ENCODE data around the gene GALNT7.

GALNT7 gene

GRCh38 chr4:173236301-173236700 is 67.7 kb downstream of the GALNT7 start:
- TF ChIP-seq CTCF (IDR thresholded peaks at IDR 0.05; ENCODE audit: low read depth, low read length) = no peak
- DNase-seq (ENCODE audit: low read depth in 2 of 2) = no peak
- H3K4me3 ChIP-seq (replicated peaks in 1 of 2; ENCODE audit: low read depth in 2 of 2, low read length in 2 of 2) = no peak overlapping the region

- peak in 1 of 2 donors; percentile 15 for DNase-seq (ENCODE audit: low read depth in 2 of 2)
- no peak for TF ChIP-seq CTCF (IDR thresholded peaks at IDR 0.05; ENCODE audit: low read depth, low read length)
- H3K4me3 ChIP-seq (replicated peaks in 1 of 2; ENCODE audit: low read depth in 2 of 2, low read length in 2 of 2) = no peak overlapping the region
Observed at GRCh38 chr4:173237152-173237551, 68.5 kb downstream of the GALNT7 start.

GRCh38 chr4:173237762-173238161 is 69.2 kb downstream of the GALNT7 start:
- no peak for DNase-seq (ENCODE audit: low read depth in 2 of 2)
- H3K4me3 ChIP-seq (replicated peaks in 1 of 2; ENCODE audit: low read depth in 2 of 2, low read length in 2 of 2) = no peak overlapping the region
- TF ChIP-seq CTCF (IDR thresholded peaks at IDR 0.05; ENCODE audit: low read depth, low read length) = no peak

GRCh38 chr4:173240696-173241095 is 72.1 kb downstream of the GALNT7 start:
- TF ChIP-seq CTCF (IDR thresholded peaks at IDR 0.05; ENCODE audit: low read depth, low read length) = no peak
- DNase-seq (ENCODE audit: low read depth in 2 of 2) = no peak
- H3K4me3 ChIP-seq (replicated peaks in 1 of 2; ENCODE audit: low read depth in 2 of 2, low read length in 2 of 2) = no peak overlapping the region

- no peak for TF ChIP-seq CTCF (IDR thresholded peaks at IDR 0.05; ENCODE audit: low read depth, low read length)
- H3K4me3 ChIP-seq (replicated peaks in 1 of 2; ENCODE audit: low read depth in 2 of 2, low read length in 2 of 2) = no peak overlapping the region
- peak in 1 of 2 donors; percentile 33 for DNase-seq (ENCODE audit: low read depth in 2 of 2)
Observed at GRCh38 chr4:173242466-173243250, 74.0 kb downstream of the GALNT7 start.

GRCh38 chr4:173243321-173243720 is 74.7 kb downstream of the GALNT7 start:
- peak; percentile 33 to 90 for DNase-seq (ENCODE audit: low read depth in 2 of 2)
- TF ChIP-seq CTCF (IDR thresholded peaks at IDR 0.05; ENCODE audit: low read depth, low read length) = no peak

More at GRCh38 chr4:173243321-173243720, 74.7 kb downstream of the GALNT7 start:
- no peak overlapping the region for H3K4me3 ChIP-seq (replicated peaks in 1 of 2; ENCODE audit: low read depth in 2 of 2, low read length in 2 of 2)

Measured in cardiac fibroblast (primary cell).